Activated CD4-positive, alpha-beta T cell treated with anti-CD3 and anti-CD28 coated beads, Interleukin-2, Interleukin-6, amounts not matched to agents 100 ng/mL and 50 ng/mL, durations not matched to agents 16 hours and 8 hours (primary cell): ENCODE data around the gene ARFIP2.

Experiments used
- DNase-seq: peaks from one replicate; pipeline ENCODE4 v3.0.0-alpha.2; 2020

The ARFIP2 gene

DNA sequence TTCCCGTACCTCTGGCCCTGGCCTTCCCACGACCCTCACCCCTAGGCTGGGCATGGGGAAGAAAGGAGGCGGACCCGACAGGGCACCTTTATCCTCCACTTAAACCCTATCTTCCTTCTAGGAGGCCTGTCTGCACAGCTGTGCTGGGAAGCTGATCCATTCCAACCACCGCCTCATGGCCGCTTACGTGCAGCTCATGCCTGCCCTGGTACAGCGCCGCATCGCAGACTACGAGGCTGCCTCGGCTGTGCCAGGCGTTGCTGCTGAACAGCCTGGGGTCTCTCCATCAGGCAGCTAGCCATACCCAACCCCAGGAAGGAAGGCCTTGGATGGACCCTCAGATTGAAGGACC, 769 bp upstream of the ARFIP2 start:
- DNase-seq: peak; percentile 11

DNA sequence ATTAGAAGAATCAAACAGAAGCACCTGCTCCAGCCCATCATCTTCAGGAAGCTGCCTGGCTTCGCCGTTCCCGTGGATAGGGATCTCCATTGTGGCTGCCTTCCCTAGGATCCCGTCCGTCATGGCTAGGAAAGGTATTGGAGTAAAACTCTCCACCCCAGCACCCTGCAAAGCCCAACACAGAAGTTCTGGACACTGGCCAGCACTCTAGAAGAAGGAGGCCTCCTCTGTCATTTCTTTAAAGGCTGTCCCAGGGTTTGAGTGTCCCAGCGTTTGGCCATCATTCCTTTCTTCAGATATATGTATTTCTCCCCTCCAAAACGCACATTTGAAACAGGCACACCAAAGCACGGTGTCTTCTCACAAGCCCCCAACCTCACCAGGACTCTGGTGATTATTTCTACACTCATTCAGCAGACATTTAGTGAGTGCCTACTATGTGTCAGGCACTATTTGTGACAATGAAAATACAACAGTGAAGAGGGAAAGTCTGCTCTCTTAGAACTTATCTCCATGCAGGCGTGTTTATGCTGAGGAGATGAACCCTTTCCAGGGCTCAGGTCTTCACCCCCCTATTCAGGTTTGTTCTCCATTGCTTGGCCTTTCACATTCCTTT, 724 bp downstream of the ARFIP2 start:
- DNase-seq: no peak

GRCh38 chr11:6476571-6476970, 4.6 kb downstream of the ARFIP2 start:
- DNase-seq: no peak

GRCh38 chr11:6475936-6476335, 5.2 kb downstream of the ARFIP2 start:
- no peak for DNase-seq

GRCh38 chr11:6474806-6475500, 6.2 kb downstream of the ARFIP2 start:
- no peak for DNase-seq

GRCh38 chr11:6474413-6474792, 6.7 kb downstream of the ARFIP2 start:
- DNase-seq: no peak

DNA sequence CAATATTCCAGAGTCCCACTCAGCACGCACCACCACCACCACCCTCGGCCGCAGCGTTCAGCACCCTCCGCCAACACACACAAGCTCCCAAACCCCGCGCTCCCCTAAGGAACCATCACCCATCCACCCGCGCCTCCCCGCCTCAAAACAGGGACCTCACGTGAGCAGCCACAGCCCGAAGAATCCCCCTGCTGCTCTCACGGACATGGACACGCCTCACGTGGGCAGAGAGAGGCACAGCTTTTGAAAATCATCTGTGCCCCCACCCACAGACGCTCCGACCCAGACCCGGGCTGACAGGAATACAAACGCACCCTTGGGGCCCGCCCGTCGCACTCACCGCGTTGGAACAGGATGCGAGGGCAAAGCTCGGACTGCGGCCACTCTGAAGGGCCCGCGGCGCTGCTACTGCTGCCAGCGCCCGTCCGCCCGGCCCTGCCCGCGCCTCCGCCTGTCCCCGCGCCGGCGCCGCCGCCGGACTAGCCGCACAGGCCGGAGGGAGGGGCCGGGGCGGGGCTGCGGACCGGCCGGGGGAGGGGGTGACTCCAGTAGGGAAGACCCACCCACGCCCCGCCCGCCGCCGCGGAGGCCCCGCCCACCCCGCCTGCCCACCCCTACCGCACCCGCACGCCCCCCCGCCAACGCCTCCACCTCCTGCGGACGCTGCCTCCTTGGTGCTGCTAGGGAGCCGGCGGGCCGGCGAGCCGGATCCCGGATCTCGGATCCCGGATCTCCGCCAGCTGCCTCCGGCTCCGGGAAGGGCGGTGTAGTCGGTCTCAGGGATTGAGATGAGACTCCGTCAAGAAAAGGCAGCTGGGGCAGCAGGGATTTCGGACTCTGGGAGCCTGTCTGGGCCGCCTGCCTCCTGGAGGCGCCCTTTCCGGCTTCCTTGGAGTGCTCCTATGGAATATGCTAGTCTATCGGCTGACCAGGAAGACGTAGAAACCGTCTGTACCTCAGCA, 7.4 kb downstream of the ARFIP2 start, which contains the start of gene TRIM3:
TSS of gene TRIM3 (minus strand) at position 491 of the 962 bp plus-strand sequence. CDS start 8,246 bp downstream, outside the sequence.
- peak; percentile 77 for DNase-seq

DNA sequence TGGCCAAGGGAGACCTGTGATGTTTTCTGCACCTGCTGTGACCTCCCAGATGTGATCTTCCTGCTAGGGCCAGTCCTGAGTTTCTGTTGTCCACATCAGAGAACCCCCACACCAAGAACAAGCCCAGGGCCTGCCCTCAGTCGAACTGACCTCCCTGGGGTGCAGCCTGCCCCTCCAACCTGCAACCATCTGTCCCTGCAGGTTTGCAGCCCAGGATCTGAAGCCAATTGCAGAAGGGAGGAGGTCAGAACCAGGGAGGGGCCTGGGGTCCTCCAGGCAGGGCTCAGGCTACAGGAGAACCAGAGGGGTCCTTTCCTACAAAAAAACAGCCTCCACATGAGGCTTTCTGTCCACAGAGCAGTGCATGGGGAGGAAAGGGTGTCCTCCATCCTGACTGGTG, 8.2 kb downstream of the ARFIP2 start:
- DNase-seq: no peak

GRCh38 chr11:6469599-6469998, 11.5 kb downstream of the ARFIP2 start:
- DNase-seq: no peak

GRCh38 chr11:6468712-6469495, 12.2 kb downstream of the ARFIP2 start:
- DNase-seq: peak; percentile 20

DNA sequence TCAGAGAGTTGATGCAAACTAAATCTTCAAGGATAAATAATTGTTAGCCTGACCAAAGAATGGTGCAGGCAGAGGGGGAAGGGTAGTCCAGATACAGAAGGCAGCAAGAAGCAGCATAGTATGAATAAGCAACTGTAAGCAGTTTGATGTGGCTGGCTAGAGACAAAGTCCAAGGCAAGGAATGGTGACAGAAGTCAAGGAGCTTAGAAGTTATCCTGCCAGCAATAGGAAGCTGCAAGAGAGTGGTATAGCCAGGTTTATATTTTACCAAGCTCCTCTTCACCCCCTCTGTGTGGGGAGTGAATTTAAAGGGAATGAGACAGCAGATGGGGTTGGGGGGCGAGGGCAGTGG, 22.1 kb downstream of the ARFIP2 start:
- DNase-seq: no peak

- no peak for DNase-seq
Observed at GRCh38 chr11:6458352-6459098, 22.6 kb downstream of the ARFIP2 start.

- no peak for DNase-seq
Observed at GRCh38 chr11:6457581-6458320, 23.4 kb downstream of the ARFIP2 start.

- DNase-seq: no peak
Observed at GRCh38 chr11:6456361-6457073, 24.6 kb downstream of the ARFIP2 start.

DNA sequence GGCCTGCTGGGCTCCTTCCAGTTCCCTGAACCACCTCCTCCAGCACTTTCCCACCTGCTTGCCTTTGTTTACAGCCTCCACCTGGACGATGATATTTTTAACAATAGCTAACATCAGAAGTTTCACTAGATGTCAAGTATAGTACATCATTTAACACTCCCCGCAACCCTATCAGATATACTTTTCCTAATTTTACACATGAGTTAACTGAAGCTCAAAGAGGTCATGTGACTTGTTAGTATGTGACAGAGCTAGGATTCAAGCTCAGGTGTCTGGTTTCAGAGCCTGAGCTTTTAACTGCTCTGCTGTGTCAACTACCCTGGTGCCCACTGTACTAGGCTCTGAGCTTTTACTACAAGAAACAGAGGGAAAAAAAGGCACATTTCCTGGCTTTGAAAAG, 26.1 kb downstream of the ARFIP2 start:
- no peak for DNase-seq

DNA sequence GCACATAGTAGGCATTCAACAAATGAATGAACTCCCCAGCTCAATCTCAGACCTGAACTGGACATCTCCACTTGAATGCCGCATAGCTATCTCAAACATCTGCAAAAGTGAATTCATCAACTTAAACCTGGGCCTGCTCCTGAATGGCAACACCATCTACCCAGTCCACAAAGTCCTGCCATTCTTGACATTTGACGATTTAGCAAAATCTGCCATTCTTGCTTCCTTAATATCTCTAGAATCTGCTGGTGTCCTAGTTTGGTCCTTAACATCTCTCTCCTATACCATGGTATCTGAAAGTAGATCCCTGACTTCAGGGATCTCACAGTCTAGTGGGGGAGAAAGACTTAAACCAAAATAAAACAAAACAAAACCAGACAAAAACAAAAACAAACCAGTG, 28.0 kb downstream of the ARFIP2 start:
- DNase-seq: no peak

DNA sequence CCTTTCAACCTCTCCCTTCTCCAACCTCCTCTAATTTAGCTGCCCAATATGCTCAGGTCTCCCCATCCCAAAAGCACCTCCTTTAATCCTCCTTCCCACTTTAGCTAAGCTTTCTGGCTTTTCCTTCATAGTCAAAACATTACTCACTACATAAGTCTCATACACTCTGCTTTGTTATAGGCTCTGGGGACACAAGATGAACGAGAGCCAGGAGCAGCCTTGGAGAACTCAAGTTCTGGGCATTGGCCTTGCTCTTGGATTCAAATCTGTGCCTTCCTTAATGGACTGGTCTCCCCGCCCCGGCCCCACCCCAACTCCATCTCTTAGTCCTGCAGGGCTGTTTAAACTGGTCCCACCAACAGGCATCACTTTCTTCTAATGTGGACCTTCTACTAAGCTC, 28.9 kb downstream of the ARFIP2 start:
- DNase-seq: no peak

DNA sequence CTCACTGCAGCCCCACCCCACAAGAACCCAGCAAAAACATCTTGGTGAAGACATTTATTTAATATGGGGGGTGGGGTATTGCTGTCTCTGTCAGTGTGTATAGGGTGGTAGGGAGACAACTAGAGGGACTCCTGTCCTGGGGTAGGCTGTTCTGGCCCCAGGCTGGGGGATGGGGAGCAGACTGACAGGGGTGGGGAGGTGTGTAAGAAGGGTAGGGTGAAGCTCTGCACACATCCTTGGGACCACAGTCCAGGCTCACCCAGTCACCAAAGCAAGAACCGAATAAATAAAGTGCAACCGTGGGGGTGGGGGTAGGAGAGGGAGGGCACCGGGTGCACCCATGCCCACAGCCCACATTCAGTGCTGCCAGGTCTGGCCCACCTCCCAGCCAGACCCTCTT, 32.6 kb downstream of the ARFIP2 start:
- no peak for DNase-seq

GRCh38 chr11:6443269-6444003, 37.7 kb downstream of the ARFIP2 start:
- DNase-seq: peak; percentile 63

DNA sequence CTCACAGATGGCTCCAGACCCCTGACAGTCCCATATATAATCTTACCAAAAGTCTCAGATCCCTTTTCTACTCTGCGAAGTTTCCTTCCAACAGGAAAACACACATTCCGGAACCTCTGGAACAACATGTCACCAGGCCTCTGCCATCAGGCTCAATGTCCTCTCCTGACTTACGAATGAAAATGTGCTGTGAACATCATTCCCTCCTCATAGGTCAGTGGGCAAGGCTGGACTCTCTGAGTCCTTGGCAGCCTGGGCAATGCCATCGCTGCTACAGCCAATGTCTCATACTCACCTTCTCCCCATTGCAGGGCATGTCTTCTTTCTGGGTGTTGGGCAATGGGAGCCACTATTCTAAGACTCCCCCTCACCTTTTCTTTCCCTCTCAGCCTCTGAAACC, 38.7 kb downstream of the ARFIP2 start:
- no peak for DNase-seq
